GM04504 (cell line): ENCODE results near the gene PODN.
A peak's percentile ranks its signal among the peaks of the same experiment; 100 is the strongest.

Experiments
- DNase-seq: peaks from one replicate; pipeline ENCODE4 v3.0.0-alpha.2; 2012; ENCODE audit warnings: low read depth

Gene PODN, protein sequence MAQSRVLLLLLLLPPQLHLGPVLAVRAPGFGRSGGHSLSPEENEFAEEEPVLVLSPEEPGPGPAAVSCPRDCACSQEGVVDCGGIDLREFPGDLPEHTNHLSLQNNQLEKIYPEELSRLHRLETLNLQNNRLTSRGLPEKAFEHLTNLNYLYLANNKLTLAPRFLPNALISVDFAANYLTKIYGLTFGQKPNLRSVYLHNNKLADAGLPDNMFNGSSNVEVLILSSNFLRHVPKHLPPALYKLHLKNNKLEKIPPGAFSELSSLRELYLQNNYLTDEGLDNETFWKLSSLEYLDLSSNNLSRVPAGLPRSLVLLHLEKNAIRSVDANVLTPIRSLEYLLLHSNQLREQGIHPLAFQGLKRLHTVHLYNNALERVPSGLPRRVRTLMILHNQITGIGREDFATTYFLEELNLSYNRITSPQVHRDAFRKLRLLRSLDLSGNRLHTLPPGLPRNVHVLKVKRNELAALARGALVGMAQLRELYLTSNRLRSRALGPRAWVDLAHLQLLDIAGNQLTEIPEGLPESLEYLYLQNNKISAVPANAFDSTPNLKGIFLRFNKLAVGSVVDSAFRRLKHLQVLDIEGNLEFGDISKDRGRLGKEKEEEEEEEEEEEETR

GRCh38 chr1:53061859-53062707 is at the start of gene PODN:
Gene PODN (plus strand): TSS chr1:53062213. CDS start chr1:53069856, 7,643 bp downstream.
- no peak for DNase-seq

- peak; percentile 72 for DNase-seq
Observed at GRCh38 chr1:53014791-53015507, 47.1 kb upstream of the PODN start.

DNA sequence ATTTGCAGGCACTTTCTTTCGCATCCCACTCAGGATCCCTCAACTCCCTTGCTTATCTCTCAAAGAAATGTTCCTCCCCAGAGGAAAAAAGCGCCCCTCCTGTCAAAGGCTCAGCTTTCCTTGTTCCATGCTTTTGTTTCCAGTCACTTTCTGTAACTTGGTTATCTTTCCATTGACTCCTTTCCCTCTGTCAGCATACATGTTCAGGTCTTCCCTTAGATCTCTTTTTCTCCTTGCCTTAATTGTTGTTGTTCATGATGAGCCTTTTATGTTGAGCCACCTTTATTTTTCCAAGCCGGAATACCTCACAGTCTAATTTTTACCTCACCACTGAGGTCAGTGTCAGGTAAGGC is 46.5 kb upstream of the PODN start:
- no peak for DNase-seq

DNA sequence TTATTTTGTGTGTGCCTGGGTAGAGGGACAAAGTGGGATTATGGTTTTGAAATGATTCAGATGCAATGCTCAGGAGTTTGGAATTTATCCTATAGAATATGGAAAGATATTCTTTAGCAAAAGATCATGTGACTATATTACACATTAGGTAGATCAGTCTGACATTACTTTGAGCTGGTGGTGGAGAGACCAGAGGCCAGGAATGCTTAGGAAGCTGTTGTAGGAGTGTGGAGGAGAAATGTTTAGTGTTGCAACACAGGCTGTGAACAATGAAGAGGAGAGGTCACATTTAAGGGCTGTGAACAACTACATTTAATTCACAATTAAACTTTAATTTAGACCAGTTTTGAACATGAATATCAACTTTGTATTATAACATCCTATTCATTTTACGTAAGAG is 45.3 kb upstream of the PODN start:
- DNase-seq: no peak

- DNase-seq: no peak
Observed at GRCh38 chr1:53020588-53020987, 41.4 kb upstream of the PODN start.

DNA sequence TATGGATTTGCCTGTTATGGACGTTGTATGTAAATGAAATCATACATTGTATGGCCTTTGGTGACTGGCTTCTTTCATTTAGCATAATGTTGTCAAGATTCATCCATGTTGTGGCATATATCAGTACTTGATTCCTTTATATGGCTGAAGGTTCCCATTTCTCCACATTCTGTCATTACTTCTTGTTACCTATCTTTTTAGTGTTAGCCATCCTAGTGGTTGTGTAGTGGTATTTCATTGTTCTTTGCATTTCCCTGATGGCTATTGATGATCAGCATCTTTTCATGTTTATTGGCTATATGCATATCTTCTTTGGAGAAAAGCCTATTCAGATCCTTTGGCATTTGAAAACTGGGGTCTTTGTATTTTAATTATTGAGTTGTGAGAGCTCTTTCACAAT is 39.8 kb upstream of the PODN start:
- no peak for DNase-seq

GRCh38 chr1:53023546-53023945 is 38.5 kb upstream of the PODN start:
- DNase-seq: no peak

DNA sequence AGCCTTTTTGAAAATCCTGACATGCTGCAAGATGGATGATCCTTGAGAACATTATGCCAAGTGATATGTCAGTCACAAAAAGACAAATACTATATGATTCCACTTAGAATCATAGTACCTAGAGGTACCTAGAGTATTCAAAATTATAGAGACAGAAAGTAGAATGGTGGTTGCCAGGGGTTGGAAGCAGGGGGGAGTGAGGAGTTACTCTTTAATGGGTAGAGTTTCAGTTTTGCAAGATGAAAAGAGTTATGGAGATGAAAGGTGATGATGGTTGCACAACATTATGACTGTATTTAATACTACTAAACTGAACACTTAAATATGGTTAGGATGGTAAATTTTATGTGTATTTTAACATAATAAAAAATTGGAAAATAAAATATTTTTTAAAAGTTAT is 37.9 kb upstream of the PODN start:
- no peak for DNase-seq

- DNase-seq: peak; percentile 54
Observed at GRCh38 chr1:53025034-53025768, 36.8 kb upstream of the PODN start.

DNA sequence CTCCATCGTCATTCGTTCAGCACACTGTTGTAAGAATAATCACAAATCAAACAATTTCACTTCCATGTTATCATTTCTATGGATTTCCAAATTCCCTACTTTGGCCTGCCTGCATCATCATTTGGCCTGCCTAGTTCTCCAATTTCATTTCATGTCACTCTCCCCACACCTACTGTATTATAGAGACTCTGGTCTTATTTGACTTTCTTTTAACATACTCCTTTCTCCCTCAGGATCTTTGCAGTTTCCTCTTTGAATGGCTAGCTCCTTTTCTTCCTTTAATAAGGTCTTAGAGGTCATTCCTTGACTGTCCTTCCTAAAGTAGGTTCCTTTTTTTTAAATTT is 36.3 kb upstream of the PODN start:
- DNase-seq: no peak

DNA sequence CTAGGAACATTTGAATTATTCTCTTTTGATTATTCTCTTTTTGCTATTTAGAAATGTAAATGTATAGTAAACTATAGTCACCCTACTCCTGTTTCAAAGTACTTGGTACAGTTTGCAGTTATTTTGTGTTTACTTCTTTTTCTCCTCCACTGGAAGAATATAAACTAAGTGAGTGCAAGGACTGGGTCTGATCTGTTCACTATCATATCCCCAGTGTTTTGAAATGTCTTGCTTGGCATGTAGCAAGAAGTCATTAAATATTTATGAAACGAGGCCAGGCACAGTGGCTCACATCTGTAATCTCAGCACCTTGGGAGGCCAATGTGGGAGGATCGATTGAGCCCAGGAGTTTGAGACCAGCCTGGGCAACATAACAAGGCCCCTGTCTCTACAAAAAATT is 35.8 kb upstream of the PODN start:
- no peak for DNase-seq

GRCh38 chr1:53031732-53032131 is 30.3 kb upstream of the PODN start:
- DNase-seq: no peak

DNA sequence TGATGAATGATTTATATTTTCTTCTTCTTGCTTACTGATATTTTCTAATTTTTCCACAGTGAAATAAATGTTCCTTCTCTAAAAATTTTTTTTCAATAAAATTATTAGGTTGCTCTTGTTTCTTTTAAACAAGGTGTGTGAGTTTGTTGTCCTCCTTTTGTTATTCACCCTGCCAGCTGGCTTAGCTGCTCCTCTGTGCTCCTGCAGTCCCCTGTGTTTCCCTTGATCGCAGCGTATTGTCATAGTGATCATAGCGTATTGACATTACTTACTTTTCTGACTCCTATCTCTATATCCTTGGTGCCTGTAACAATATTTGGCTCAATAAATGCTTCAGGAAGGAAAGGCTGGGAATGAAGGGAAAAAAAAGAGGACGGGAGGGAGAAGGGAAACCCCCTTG is 24.9 kb upstream of the PODN start:
- DNase-seq: no peak

- no peak for DNase-seq
Observed at GRCh38 chr1:53038566-53038965, 23.4 kb upstream of the PODN start.

- peak; percentile 78 for DNase-seq
Observed at GRCh38 chr1:53043271-53043670, 18.7 kb upstream of the PODN start.

DNA sequence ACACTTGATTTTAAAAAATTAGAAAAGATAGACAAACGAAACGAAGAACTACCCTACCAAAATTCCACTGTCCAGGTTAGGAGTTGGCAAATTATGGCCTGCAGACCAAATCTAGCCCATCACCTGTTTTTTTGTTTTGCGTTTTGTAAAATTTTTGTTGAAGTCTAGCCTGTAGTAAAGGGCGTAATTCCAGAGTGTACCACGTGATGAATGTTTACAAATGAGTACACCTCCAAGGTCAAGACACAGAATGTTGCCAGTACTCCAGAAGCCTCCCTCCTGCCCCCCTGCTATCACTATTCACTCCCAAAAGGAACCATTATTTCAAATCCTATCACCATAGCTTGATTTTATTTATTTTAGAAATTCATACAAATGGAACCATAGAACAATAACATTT is 17.1 kb upstream of the PODN start:
- DNase-seq: no peak

DNA sequence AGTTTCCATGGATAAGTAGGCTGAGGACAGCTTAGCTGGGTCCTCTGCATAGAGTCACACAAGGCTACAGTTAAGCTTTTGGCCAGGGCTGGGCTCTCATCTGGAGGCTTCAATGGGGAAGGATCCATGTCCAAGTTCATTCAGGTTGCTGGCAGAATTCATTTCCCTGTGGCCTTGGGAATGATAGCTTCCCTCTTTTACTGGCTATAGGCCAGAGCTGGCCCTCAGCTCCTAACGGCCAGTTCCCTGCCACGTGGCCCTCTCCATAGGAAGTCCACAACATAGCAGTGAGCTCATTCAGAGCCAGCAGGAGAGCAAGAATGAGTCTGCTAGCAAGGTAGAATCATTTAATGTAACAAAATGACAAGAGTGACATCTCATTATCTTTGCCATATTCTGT is 15.1 kb upstream of the PODN start:
- peak; percentile 17 for DNase-seq

- DNase-seq: peak; percentile 23
Observed at GRCh38 chr1:53047737-53048736, 14.0 kb upstream of the PODN start.

GRCh38 chr1:53048960-53049573 is 12.9 kb upstream of the PODN start:
- no peak for DNase-seq

DNA sequence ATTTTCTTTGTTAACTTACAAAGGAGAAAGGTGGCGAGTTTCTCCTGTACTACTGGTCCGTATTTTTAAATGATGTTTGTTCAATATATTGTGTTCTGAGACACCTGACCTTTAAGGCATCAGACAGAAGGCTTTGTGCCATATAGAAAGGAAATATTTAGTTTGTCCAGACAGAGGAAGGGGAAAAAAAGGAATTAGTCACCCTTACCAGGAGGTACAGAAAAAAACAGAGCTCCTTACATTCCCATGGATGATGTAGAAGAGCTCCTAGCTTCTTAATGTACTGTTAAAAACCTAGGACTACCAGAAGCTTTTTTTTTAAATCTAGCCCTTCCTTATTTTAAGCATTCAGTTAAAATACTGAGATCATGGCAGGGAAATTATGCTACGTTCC is 12.4 kb upstream of the PODN start:
- DNase-seq: no peak
